ENCODE measurements around the gene SNTA1. TPM values are rescaled to one million over a fixed set of nuclear protein-coding genes. Genes with fewer than 3 reads are reported as not detected.
"Not testable (repeated sequence)": the region's sequence is repeated elsewhere in the genome, so short reads cannot be mapped to it uniquely, and the experiment has no call there.

The SNTA1 gene
- total RNA-seq, result 1 to 10 TPM; 4.2 to 5.0 TPM

GRCh38 chr20:33443512-33444239 lies at the start of gene SNTA1:
TSS of gene SNTA1 (minus strand) at chr20:33443763. CDS start at chr20:33443620, 143 bp downstream.
- peaks cover 2% of the 10 kb centered on the region for H3K9me3 Mint-ChIP-seq (ENCODE audit: low read depth)
- POLR2A ChIA-PET, result interaction anchor here (0.6 to 1.9 kb wide), 3 partner anchors 46 to 369 kb away, joined by 3 to 9 read pairs (median 3); partner anchors contain the start of gene CBFA2T2
- CTCF ChIA-PET, result interaction anchor here (0.6 to 2.6 kb wide), 5 partner anchors 14 to 224 kb away, joined by 3 to 13 read pairs (median 5); partner anchors contain the start of genes ACTL10 and CBFA2T2
- DNase-seq (peak; percentile 95), ATAC-seq (peak; percentile 92)
- peak within 1 kb of the TSS; percentile 83 for H3K4me3 Mint-ChIP-seq
- H3K27me3 Mint-ChIP-seq, result no peaks in the 10 kb centered on the region
- peaks cover 15% of the 10 kb centered on the region for H3K4me1 Mint-ChIP-seq
- peak within 1 kb of the TSS; percentile 78 for H3K27ac Mint-ChIP-seq
- intact Hi-C loops (cut with DNase I, micrococcal nuclease), result loop anchor here (1.0 to 5.0 kb wide), 18 partner anchors 14 to 860 kb away; partner anchors contain the start of genes ACTL10 (in 2 of the 2), CDK5RAP1 (in 2 of the 2), RALY (in 2 of the 2) and AHCY (in 1 of the 2)
- H3K36me3 Mint-ChIP-seq (ENCODE audit: low read depth), result no peaks in the 10 kb centered on the region

DNA sequence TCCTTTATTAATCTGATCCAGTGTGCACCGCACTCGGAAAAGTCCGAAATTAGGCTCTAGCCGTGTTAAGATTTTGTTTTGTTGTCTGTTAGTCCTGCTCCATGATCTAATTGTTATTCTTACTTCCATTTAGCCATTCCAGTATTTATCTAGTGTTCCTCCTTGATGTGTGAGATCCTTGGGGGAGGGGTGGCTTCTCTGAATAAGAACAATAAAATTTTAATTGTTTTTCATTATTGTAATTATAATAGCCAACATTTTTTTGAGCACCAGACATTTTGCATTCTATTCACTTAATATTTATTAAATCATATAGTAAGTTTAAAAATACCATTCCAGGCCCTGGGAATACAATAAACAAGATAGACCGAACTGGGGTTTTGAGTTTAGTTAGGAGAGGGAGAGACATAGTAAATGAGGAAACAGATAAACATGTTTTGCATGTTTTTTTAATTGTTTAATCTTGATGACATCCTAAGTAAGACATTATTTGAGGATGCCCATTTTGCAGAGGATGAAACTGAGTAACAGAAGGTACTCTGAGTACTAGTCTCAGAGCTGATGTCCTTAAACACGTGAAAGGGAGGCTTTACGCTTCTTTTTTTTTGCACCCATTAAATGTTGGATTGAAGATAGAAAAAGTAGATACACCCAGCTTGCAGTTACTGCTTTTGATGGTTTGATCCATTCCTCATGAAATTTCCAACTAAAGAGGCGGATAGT lies 47.5 kb upstream of the SNTA1 start:
- DNase-seq, result no peak
- POLR2A ChIA-PET, result interaction anchor here (0.6 to 2.0 kb wide), 2 partner anchors 10 to 47 kb away, joined by 7 to 9 read pairs; partner anchors contain the start of gene SNTA1
- H3K27ac Mint-ChIP-seq, result peak overlapping the region; percentile 64
- CTCF ChIA-PET, result interaction anchor here (0.7 kb wide), 1 partner anchor 46 kb away, joined by 3 read pairs; no protein-coding TSS in a partner anchor
- no peak for ATAC-seq
- H3K4me3 Mint-ChIP-seq, result peak overlapping the region; percentile 85
- H3K9me3 Mint-ChIP-seq (ENCODE audit: low read depth), result no peaks in the 10 kb centered on the region
- H3K36me3 Mint-ChIP-seq (ENCODE audit: low read depth), result no peaks in the 10 kb centered on the region
- H3K27me3 Mint-ChIP-seq, result no peaks in the 10 kb centered on the region
- peaks cover 10% of the 10 kb centered on the region for H3K4me1 Mint-ChIP-seq
- intact Hi-C loops (cut with DNase I, micrococcal nuclease), result loop anchor here (1.0 to 5.0 kb wide), 7 partner anchors 49 to 502 kb away; partner anchors contain the start of genes E2F1 (in 1 of the 2), PXMP4 (in 1 of the 2), RALY (in 1 of the 2) and SNTA1 (in 1 of the 2)

DNA sequence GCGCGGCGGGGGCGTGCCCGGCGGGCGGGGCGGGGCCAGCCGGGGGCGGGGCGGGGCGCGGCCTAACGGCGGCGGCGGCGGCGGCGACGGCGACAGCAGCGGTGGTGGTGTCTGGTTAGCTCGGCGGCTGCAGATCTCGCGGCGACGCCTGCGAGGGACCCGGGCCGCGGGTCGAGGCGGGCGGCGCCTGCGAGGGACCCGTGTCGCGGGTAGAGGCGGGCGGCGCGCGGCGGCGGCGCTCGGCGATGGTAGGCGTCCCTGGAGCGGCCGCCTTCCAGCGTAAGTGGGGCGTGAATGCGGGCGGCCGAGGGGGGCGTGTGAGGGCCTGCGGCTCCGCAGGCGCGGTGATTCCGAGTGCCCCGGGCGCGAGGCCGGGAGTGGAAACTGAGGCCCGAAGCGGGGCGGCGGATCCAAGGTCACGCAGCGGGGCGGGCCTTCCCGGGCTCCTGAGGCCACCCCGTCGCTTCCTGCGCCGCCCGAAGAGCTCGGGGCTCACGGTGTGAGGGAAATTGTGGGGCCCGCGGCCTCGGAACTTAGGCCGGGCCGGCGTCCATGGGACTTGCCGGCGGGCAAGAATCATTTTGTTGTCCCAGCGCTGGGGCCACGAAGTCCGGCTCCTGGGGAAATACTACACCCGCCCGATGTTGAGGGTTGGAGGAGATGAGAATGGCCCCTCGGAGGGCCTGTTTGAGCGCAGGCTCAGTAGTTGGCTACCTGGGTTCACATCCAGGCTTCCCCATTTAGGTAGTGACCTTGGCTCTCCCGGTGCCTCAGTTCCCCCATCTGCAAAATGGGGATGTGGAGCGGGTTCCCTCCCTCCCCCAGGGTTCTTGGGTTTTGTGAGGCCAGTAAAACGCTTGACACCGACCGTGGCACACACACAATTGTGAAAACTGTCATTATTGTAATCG lies 46.7 kb upstream of the SNTA1 start, which contains the start of gene CBFA2T2:
TSS of gene CBFA2T2 (plus strand) at position 74 of the 911 bp plus-strand sequence. CDS start at position 246, 172 bp downstream.
- DNase-seq (no peak), ATAC-seq (peak; percentile 42)
- Mint-ChIP-seq H3K36me3 (ENCODE audit: low read depth) (no peaks in the 10 kb centered on the region), H3K27ac (peak within 1 kb of the TSS; percentile 78), H3K4me1 (peaks cover 6% of the 10 kb centered on the region), H3K27me3 (no peaks in the 10 kb centered on the region), H3K9me3 (ENCODE audit: low read depth) (no peaks in the 10 kb centered on the region), H3K4me3 (peak within 1 kb of the TSS; percentile 85)
- intact Hi-C loops (cut with DNase I, micrococcal nuclease), result loop anchor here (1.0 to 5.0 kb wide), 7 partner anchors 48 to 503 kb away; partner anchors contain the start of genes E2F1 (in 1 of the 2), PXMP4 (in 1 of the 2), RALY (in 1 of the 2) and SNTA1 (in 1 of the 2)
- CTCF ChIA-PET, result interaction anchor here (0.7 to 1.6 kb wide), 3 partner anchors 45 to 65 kb away, joined by 3 to 5 read pairs (median 4); partner anchors contain the start of gene SNTA1
- POLR2A ChIA-PET, result interaction anchor here (0.6 to 2.0 kb wide), 10 partner anchors 11 to 503 kb away, joined by 3 to 10 read pairs (median 4); partner anchors contain the start of genes ACTL10, PXMP4, RALY and SNTA1

- intact Hi-C loops (cut with DNase I, micrococcal nuclease), result loop anchor here (1.0 to 5.0 kb wide), 11 partner anchors 46 to 623 kb away; partner anchors contain the start of genes SNTA1 (in 2 of the 2), CHMP4B (in 1 of the 2), E2F1 (in 1 of the 2) and EIF2S2 (in 1 of the 2)
- POLR2A ChIA-PET, result interaction anchor here (0.6 to 2.0 kb wide), 9 partner anchors 46 to 504 kb away, joined by 3 to 10 read pairs (median 3); partner anchors contain the start of genes ACTL10, PXMP4, RALY and SNTA1
- no peaks in the 10 kb centered on the region for H3K36me3 Mint-ChIP-seq (ENCODE audit: low read depth)
- H3K4me1 Mint-ChIP-seq, result peaks cover 6% of the 10 kb centered on the region
- peak overlapping the region; percentile 85 for H3K4me3 Mint-ChIP-seq
- peak; percentile 98 for ATAC-seq
- no peaks in the 10 kb centered on the region for H3K9me3 Mint-ChIP-seq (ENCODE audit: low read depth)
- CTCF ChIA-PET, result interaction anchor here (0.8 to 1.6 kb wide), 5 partner anchors 46 to 234 kb away, joined by 3 to 5 read pairs (median 4); partner anchors contain the start of gene SNTA1
- H3K27me3 Mint-ChIP-seq, result no peaks in the 10 kb centered on the region
- H3K27ac Mint-ChIP-seq, result peak overlapping the region; percentile 78
- peak; percentile 99 for DNase-seq
These were observed 46.0 kb upstream of the SNTA1 start for GRCh38 chr20:33489495-33490022.

DNA sequence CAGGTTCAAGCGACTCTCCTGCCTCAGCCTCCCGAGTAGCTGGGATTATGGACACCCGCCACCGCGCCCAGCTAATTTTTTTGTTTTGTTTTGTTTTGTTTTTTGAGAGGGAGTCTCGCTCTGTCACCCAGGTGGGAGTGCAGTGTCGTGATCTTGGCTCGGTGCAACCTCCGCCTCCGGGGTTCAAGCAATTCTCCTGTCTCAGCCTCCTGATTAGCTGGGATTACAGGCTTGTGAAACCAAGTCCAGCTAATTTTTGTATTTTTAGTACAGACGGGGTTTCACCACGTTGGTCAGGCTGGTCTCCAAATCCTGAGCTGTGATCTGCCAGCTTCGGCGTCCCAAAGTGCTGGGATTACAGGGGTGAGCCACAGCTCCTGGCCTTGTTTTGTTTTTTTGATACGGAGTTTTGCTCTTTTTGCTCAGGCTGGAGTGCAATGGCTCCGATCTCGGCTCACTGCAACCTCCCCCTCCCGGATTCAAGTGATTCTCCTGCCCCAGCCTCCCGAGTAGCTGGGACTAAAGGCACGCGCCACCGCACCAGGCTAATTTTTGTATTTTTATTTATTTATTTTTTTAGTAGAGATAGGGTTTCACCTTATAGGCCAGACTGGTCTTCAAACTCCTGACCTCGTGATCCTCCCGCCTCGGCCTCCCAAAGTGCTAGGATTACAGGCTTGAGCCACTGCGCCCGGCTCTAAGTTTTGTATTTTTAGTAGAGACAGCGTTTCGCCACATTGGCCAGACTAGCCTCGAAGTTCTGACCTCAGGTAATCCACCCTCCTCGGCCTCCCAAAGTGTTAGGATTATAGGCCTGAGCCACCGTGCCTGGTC lies 45.3 kb upstream of the SNTA1 start:
- peak overlapping the region; percentile 85 for H3K4me3 Mint-ChIP-seq
- DNase-seq; H3K27me3 Mint-ChIP-seq; H3K36me3 Mint-ChIP-seq (ENCODE audit: low read depth); H3K4me1 Mint-ChIP-seq; H3K9me3 Mint-ChIP-seq (ENCODE audit: low read depth); ATAC-seq: not testable (repeated sequence)
- POLR2A ChIA-PET, result interaction anchor here (0.6 to 2.0 kb wide), 5 partner anchors 45 to 504 kb away, joined by 3 to 10 read pairs (median 6); partner anchors contain the start of genes PXMP4, RALY and SNTA1
- intact Hi-C loops (cut with DNase I, micrococcal nuclease), result loop anchor here in 1 of 2 experiments (1.0 to 2.0 kb wide), 4 partner anchors 46 to 623 kb away; partner anchors contain the start of genes CHMP4B, EIF2S2 and SNTA1
- CTCF ChIA-PET, result interaction anchor here (0.6 to 1.6 kb wide), 6 partner anchors 13 to 234 kb away, joined by 3 to 5 read pairs (median 4); partner anchors contain the start of gene SNTA1
- peak overlapping the region; percentile 47 for H3K27ac Mint-ChIP-seq

DNA sequence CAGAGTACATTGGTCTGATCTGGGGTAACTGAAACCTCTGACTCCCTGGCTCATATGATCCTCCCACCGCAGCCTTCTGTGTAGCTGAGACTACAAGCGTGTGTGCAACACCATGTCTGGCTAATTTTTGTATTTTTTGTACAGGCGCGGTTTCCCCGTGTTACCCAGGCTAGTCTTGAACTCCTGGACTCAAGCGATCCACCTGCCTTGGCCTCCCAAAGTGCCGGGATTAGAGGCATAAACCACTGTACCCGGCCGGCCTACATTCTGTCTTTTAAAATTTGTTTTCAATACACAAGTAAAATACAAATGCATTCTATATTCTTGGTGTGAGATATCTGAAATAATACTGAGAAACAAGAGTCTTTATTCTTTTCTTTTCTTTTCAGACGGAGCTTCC lies 44.6 kb upstream of the SNTA1 start:
- DNase-seq (no peak), ATAC-seq (no peak)
- ChIA-PET CTCF (interaction anchor here (0.6 to 1.5 kb wide), 2 partner anchors 14 to 176 kb away, joined by 3 to 5 read pairs; no protein-coding TSS in a partner anchor), POLR2A (no interaction called here)
- intact Hi-C loops (cut with DNase I, micrococcal nuclease), result loop anchor here in 1 of 2 experiments (2.0 kb wide), 1 partner anchor 323 kb away; the partner anchor contains the start of gene CHMP4B
- H3K4me3 Mint-ChIP-seq, result peak overlapping the region; percentile 85
- H3K36me3 Mint-ChIP-seq (ENCODE audit: low read depth), result no peaks in the 10 kb centered on the region
- H3K27me3 Mint-ChIP-seq, result no peaks in the 10 kb centered on the region
- no peaks in the 10 kb centered on the region for H3K9me3 Mint-ChIP-seq (ENCODE audit: low read depth)
- H3K27ac Mint-ChIP-seq, result no peak overlapping the region
- H3K4me1 Mint-ChIP-seq, result peaks cover 6% of the 10 kb centered on the region

GRCh38 chr20:33483186-33483585 lies 39.6 kb upstream of the SNTA1 start:
- H3K27me3 Mint-ChIP-seq; CTCF ChIA-PET; POLR2A ChIA-PET; intact Hi-C loops (cut with DNase I, micrococcal nuclease); DNase-seq; ATAC-seq; H3K9me3 Mint-ChIP-seq (ENCODE audit: low read depth); H3K36me3 Mint-ChIP-seq (ENCODE audit: low read depth); H3K27ac Mint-ChIP-seq; H3K4me1 Mint-ChIP-seq; H3K4me3 Mint-ChIP-seq: not testable (repeated sequence)

DNA sequence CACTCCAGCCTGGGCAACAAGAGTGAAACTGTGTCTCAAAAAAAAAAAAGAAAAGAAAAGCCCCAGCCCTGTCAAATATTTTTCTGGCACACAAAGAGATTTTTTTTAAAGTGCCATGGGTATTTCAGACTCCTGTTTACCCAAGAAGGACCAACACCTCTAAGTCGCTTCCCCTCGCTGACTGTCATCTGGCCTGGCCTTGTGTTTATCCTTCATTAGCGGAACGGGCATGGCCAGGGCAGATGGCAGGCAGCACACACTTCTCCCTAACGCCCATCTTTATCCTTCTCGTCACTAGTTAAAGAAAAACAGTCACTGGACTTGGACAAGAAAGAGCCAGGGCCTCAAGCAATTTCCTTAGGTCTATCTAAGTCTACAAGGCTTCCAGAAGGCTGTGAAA lies 39.0 kb upstream of the SNTA1 start:
- DNase-seq, result no peak
- Mint-ChIP-seq H3K36me3 (ENCODE audit: low read depth) (no peaks in the 10 kb centered on the region), H3K27me3 (no peaks in the 10 kb centered on the region), H3K27ac (no peak overlapping the region), H3K4me3 (no peak overlapping the region), H3K9me3 (ENCODE audit: low read depth) (no peaks in the 10 kb centered on the region), H3K4me1 (no peaks in the 10 kb centered on the region)
- ATAC-seq, result no peak
- CTCF ChIA-PET, result no interaction called here
- POLR2A ChIA-PET, result no interaction called here
- intact Hi-C loops (cut with DNase I, micrococcal nuclease), result no loop called here

- ATAC-seq (no peak), DNase-seq (no peak)
- Mint-ChIP-seq H3K4me3 (no peak overlapping the region), H3K4me1 (no peaks in the 10 kb centered on the region), H3K36me3 (ENCODE audit: low read depth) (no peaks in the 10 kb centered on the region), H3K27me3 (no peaks in the 10 kb centered on the region), H3K27ac (no peak overlapping the region), H3K9me3 (ENCODE audit: low read depth) (no peaks in the 10 kb centered on the region)
- CTCF ChIA-PET, result no interaction called here
- intact Hi-C loops (cut with DNase I, micrococcal nuclease), result no loop called here
- POLR2A ChIA-PET, result no interaction called here
These were observed 37.9 kb upstream of the SNTA1 start for GRCh38 chr20:33481431-33481941.
